Amygdala (tissue), 56 donors: ENCODE data around the gene GDPD3.

Source experiments
- DNase-seq, 56 donors: peaks; one replicate each; lab custom pipeline; 2025; lab: John Stamatoyannopoulos, UW

Gene GDPD3, protein sequence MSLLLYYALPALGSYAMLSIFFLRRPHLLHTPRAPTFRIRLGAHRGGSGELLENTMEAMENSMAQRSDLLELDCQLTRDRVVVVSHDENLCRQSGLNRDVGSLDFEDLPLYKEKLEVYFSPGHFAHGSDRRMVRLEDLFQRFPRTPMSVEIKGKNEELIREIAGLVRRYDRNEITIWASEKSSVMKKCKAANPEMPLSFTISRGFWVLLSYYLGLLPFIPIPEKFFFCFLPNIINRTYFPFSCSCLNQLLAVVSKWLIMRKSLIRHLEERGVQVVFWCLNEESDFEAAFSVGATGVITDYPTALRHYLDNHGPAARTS

GRCh38 chr16:30113031-30113710, at the start of gene GDPD3:
GDPD3 (minus strand) TSS chr16:30113537; CDS start chr16:30113478, 59 bp downstream.
- DNase-seq: peak in 1 of 56 donors; percentile 34

DNA sequence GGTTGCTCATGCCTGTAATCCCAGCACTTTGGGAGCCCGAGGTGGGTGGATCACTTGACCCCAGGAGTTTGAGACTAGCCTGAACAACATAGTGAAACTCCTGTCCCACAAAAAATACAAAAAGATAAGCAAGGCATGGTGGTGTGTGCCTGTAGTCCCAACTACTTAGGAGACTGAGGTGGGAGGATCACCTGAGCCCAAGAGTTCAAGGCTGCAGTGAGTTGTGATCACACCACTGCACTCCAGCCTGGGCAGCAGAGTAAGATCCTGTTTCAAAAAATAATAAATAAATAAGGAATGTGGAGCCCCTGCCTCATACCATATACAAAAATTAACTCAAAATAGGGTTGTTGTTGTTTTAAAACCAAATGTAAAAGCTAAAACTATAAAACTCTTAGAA, 43.9 kb upstream of the GDPD3 start:
- no peak for DNase-seq

DNA sequence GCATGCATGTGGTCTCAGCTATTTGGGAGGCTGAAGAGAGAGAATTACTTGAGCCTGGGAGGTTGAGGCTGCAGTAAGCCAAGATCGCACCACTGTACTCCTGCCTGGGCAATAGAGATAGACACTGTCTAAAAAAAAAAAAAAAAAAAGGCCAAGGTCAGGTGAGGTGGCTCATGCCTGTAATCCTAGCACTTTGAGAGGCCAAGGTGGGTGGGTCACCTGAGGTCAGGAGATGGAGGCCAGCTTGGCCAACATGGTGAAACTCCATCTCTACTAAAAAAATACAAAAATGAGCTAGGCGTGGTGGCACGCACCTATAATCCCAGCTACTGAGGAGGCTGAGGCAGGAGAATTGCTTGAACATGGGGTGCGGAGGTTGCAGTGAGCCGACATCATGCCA, 41.9 kb upstream of the GDPD3 start:
- no peak for DNase-seq

- DNase-seq: no peak
Observed at GRCh38 chr16:30152517-30152916, 39.2 kb upstream of the GDPD3 start.

- no peak for DNase-seq
Observed at GRCh38 chr16:30151091-30151490, 37.8 kb upstream of the GDPD3 start.

DNA sequence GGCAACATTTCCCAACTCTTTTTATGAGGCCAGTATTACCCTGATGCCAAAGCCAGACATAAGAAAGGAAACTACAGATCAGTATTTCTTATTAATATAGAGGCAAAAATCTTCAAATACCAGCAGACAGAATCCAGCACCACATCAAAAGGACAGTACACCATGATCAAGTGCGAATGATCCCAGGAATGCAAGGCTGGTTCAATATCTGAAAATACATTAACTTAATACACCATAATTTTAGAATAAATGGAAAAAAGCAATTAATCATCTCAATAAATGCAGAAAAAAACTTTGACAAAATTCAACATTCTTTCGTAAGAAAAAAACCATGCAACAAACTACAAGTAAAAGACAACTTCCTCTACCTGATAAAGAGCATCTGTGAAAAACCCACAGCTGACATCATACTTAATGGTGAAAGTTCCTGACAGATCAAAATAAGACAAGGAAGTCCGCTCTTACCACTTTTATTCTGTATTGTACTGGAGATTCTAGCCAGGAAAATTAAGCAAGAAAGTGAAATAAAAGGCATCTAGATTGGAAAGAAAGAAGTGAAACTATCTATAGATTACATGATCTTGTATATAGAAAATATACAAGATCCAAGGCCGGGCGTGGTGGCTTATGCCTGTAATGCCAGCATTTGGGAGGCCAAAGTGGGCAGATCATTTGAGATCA, 36.1 kb upstream of the GDPD3 start:
- no peak for DNase-seq

GRCh38 chr16:30147843-30148510, 34.6 kb upstream of the GDPD3 start:
- no peak for DNase-seq

GRCh38 chr16:30145657-30146056, 32.3 kb upstream of the GDPD3 start:
- DNase-seq: peak in 1 of 56 donors; percentile 19

DNA sequence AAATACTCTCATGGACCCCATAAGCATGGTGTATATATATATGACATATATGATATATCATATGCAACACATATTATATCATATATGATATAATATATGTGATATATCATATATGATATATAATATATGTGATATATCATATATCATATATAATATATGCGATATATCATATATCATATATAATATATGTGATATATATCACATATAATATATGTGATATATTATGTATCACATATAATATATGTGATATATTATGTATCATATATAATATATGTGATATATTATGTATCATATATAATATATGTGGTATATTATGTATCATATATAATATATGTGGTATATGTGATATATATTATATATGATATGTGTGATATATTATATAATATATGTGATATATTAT, 31.6 kb upstream of the GDPD3 start:
- no peak for DNase-seq

- no peak for DNase-seq
Observed at GRCh38 chr16:30144017-30144416, 30.7 kb upstream of the GDPD3 start.

DNA sequence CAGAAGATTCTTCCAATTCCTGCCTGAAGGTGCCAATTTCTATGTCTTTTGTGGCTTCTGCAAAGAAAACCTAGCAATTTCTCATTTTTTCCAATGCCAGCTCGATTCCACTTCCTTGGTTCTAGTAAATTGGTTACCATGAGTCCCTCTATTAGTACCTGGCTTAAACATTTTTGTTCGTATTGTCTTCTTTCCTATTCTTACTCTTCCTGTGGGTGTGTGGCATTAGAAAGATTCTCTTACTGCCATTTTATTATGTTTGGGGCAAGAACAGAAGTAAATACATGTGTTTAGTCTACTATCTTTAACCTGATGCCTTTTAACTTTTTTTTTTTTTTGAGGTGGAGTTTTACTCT, 30.0 kb upstream of the GDPD3 start:
- no peak for DNase-seq

DNA sequence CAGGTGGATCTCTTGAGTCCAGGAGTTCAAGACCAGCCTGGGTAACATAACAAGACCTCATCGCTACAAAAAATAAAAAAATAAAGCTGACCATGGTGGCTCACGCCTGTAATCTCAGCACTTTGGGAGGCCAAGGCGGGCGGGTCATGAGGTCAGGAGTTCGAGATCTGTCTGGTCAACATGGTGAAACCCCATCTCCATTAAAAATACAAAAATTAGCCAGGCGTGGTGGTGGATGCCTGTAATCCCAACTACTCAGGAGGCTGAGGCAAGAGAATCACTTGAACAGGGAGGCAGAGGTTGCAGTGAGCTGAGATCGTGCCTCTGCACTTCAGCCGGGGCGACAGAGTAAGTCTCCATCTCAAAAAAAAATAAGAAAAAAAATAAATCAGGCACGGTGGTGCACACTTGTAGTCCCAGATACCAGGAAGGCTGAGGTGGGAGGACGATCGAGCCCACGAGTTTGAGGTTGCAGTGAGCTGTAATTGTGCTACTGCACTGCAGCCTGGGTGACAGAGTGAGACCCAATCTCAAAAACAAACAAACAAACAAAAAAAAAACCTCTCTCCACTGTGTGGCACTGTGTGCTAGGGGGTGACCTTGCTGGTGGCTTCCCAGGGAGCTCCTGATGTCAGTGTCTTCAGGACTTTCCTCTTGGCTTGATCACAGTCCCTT, 29.5 kb upstream of the GDPD3 start:
- peak in 3 of 56 donors; percentile 5 to 12 (median 6) for DNase-seq

DNA sequence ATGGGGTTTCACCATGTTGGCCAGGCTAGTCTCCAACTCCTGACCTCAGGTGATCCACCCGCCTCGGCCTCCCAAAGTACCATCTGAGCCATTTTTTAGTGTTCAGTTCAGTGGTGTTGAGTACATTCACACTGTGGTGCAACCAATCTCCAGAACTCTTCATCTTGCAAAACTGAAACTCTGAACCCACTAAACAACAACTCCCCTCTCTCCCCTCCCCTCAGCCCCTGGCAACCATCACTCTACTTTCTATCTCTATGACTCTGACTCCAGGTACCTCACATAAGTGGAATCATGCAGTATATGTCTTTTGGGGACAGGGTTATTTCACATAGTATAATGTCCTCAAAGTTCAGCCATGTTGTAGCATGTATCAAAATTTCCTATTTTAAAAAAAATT, 28.4 kb upstream of the GDPD3 start:
- DNase-seq: no peak

DNA sequence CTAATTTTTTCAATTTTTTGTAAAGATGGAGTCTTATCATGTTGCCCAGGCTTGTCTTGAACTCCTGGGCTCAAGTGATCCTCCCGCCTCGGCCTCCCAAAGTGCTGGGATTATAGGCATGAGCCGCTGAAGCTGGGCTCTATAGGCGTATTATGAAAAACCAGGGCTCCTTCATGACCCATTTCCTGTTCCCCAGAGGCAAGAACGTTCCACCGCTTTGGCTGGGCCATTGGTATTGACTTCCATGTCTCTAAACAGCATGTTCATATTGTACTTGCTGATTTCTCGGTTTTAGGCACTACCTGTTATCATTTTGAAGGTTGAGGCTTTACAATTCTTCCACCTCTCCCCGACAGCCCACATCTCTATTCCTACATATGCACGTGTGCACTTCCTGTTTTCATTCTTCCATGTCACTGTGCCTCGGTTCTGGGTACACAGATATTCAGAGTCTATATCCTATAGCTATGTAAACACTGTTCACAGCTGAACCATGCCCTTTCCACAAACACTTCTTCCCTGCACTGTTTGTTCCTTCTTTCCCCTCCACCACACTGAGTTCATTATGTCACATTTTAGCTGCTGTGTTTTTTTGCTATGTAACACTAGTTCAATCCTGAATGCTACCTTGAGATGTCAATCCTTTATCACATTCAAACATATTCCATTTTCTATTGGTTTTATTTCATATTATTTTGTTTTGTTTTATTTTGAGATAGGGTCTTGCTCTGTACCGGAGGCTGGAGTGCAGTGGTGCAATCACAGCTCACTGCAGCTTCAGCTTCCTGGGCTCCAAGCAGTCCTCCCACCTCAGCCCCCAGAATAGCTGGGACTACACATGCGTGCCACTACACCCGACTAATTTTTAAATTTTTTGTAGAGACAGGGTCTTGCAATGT, 26.5 kb upstream of the GDPD3 start:
- no peak for DNase-seq

DNA sequence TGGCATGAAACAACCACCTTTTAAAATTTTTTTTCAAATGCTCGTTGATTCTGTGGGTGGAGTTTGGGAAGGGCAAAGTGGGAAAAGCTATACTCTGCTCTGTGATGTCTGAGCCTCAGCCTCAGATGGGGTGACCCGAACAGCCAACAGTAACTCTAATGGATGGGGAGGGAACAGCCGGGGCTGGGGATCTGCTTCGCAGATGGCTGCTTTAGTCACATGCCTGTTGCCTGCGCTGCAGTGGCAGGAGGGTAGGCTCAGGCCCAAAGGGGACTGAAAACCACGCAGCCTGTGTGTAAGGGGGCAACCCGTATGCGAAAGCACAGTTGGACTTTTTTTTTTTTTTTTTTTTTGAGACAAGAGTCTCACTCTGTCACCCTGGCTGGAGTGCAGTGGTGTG, 24.6 kb upstream of the GDPD3 start:
- peak in 7 of 56 donors; percentile 7 to 26 (median 22) for DNase-seq

- DNase-seq: no peak
Observed at GRCh38 chr16:30136971-30137605, 23.8 kb upstream of the GDPD3 start.

GRCh38 chr16:30132591-30132990, 19.3 kb upstream of the GDPD3 start:
- DNase-seq: no peak

DNA sequence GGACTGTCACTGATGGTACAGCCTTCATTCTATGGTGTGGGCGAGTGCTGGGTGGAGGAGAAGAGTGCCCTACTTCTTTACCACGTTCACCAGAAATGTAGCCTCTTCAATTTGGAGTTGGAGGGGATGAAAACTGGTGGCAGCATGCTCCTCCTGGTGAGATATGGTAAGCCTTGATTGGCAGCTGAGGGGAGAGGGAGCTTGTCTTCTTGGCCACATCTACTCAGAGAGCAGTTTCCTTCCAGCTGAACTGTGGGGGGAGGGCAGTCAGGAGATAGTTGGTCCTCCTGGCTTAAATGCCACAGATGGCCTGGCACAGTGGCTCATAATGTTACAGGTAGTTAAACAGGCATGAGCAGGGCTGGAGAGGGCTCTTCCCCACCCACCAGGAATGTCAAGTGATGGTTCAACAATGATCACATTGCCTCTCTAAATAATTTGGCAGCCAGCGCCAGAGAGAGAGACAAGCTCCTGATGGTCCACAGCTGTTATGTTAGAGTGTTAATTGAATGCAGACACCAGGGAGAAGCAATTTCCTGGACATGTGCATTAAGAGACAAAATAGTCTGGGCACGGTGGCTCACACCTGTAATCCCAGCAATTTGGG, 18.6 kb upstream of the GDPD3 start:
- DNase-seq: no peak

DNA sequence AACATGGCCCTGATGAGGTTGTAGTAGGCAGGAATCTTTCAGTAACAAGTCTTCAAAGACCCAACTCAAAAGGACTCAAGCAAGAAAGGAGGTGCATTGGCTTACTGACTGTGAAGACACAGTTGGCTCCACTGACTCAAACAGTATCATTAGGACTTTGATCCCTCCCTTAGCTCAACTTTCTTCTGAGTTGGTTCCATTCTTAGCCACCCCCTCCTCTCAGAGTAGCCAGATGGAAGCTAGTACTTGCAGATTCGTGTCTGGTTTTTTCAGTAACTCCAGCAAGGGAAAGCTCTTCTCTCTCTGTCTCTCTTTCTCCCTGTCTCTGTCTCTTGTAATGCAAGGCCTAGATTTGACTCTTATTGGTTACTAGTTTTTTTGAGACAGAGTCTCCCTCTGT, 14.7 kb upstream of the GDPD3 start:
- DNase-seq: no peak
